H1 (cell line): ENCODE data around the gene SCOC. TPM values are rescaled to one million over a fixed set of nuclear protein-coding genes. Genes with fewer than 3 reads are reported as not detected.
A peak's percentile ranks its signal among the peaks of the same experiment; 100 is the strongest.

ENCODE experiments used
- BCL11A ChIP-seq, 2 experiments: IDR thresholded peaks; one replicate each; pipeline ENCODE4 v1.6.1; 2011; ENCODE audit warnings: low read depth in 2 of 2, low read length in 2 of 2, mild to moderate bottlenecking in 2 of 2
- CBX5 ChIP-seq: fragments of 300-800, 300-1000 bp; sonication (generic); IDR thresholded peaks from 2 replicates; pipeline ENCODE4 v1.7.1; 2016; ENCODE audit warnings: antibody characterized with exemption, low read length, low read depth
- CHD1 ChIP-seq: IDR thresholded peaks from 2 replicates; pipeline ENCODE4 v1.6.1; 2012; ENCODE audit warnings: low read depth, low read length, improper control_type of control experiment
- CREB1 ChIP-seq: IDR thresholded peaks from 2 replicates; pipeline ENCODE4 v1.6.1; 2012; ENCODE audit warnings: inconsistent platforms
- CTBP2 ChIP-seq: IDR thresholded peaks from 2 replicates; pipeline ENCODE4 v1.7.0; 2011; ENCODE audit warnings: borderline replicate concordance, mild to moderate bottlenecking, moderate library complexity, mixed read lengths, low read length; ENCODE audit not compliant: insufficient read depth, insufficient read length
- E2F6 ChIP-seq: IDR thresholded peaks from 2 replicates; pipeline ENCODE4 v1.6.1; 2012; ENCODE audit warnings: inconsistent platforms
- FOSL1 ChIP-seq: IDR thresholded peaks from 2 replicates; pipeline ENCODE4 v1.6.1; 2011; ENCODE audit warnings: mild to moderate bottlenecking, low read depth, low read length, moderate library complexity; ENCODE audit not compliant: insufficient read depth
- HDAC6 ChIP-seq: IDR thresholded peaks from one replicate; pipeline ENCODE4 v1.7.1; 2012; ENCODE audit warnings: low read depth, mild to moderate bottlenecking, inconsistent platforms, low read length, moderate library complexity
- KDM4A ChIP-seq: IDR thresholded peaks from one replicate; pipeline ENCODE4 v1.7.1; 2012; ENCODE audit warnings: low read depth, mild to moderate bottlenecking, moderate library complexity, low read length, inconsistent platforms; ENCODE audit not compliant: severe bottlenecking
- KDM5A ChIP-seq: fragments of 200-600 bp; IDR thresholded peaks from 2 replicates; pipeline ENCODE4 v1.7.1; 2012; ENCODE audit warnings: mild to moderate bottlenecking, low read length, inconsistent platforms, mixed read lengths
- MAFK ChIP-seq: IDR thresholded peaks from 2 replicates; pipeline ENCODE4 v1.6.1; 2012; ENCODE audit warnings: low read depth, mild to moderate bottlenecking, improper control_type of control experiment, low read length
- MAX ChIP-seq: IDR thresholded peaks from 2 replicates; pipeline ENCODE4 v1.6.1; 2012; ENCODE audit warnings: inconsistent platforms
- NRF1 ChIP-seq: IDR thresholded peaks from 2 replicates; pipeline ENCODE4 v1.6.1; 2011; ENCODE audit warnings: mild to moderate bottlenecking, low read depth, low read length, improper control_type of control experiment
- POLR2A ChIP-seq, 2 experiments: IDR thresholded peaks; 1 replicate in 1 of 2; 2 replicates in 1 of 2; pipeline ENCODE4 v1.6.1; 2011; ENCODE audit warnings: low read depth in 2 of 2, low read length in 2 of 2, mild to moderate bottlenecking in 2 of 2; ENCODE audit errors: control extremely low read depth in 1 of 2
- RBBP5 ChIP-seq: IDR thresholded peaks from 2 replicates; pipeline ENCODE4 v1.7.1; 2012; ENCODE audit warnings: low read depth, mild to moderate bottlenecking, inconsistent platforms, low read length, moderate library complexity, borderline replicate concordance
- RFX5 ChIP-seq: IDR thresholded peaks from 2 replicates; pipeline ENCODE4 v1.6.1; 2011; ENCODE audit warnings: low read depth, low read length, improper control_type of control experiment, borderline replicate concordance
- RXRA ChIP-seq: IDR thresholded peaks from 2 replicates; pipeline ENCODE4 v1.6.1; 2011; ENCODE audit warnings: low read depth, mild to moderate bottlenecking, low read length, moderate library complexity; ENCODE audit not compliant: insufficient read depth
- SAP30 ChIP-seq: fragments of 300-600 bp; sonication (generic); IDR thresholded peaks from 2 replicates; pipeline ENCODE4 v1.7.1; 2012; ENCODE audit warnings: low read length, moderate library complexity, mild to moderate bottlenecking, inconsistent platforms; ENCODE audit not compliant: insufficient read depth, insufficient replicate concordance
- SIN3A ChIP-seq, 2 experiments: IDR thresholded peaks in 1 of 2; conservative IDR thresholded peaks in 1 of 2; 2 replicates each; pipeline ENCODE4 v1.6.1; 2011 to 2012; ENCODE audit warnings: low read length in 2 of 2, improper control_type of control experiment in 1 of 2, low read depth in 1 of 2, mild to moderate bottlenecking in 1 of 2
- SP1 ChIP-seq: IDR thresholded peaks from 2 replicates; pipeline ENCODE4 v1.6.1; 2011; ENCODE audit warnings: low read depth, low read length
- SP2 ChIP-seq: IDR thresholded peaks from 2 replicates; pipeline ENCODE4 v1.6.1; 2012; ENCODE audit warnings: mild to moderate bottlenecking, low read length, inconsistent platforms
- SRF ChIP-seq: IDR thresholded peaks from 2 replicates; pipeline ENCODE4 v1.6.1; 2011; ENCODE audit warnings: mild to moderate bottlenecking, low read depth, low read length, moderate library complexity
- TAF1 ChIP-seq: IDR thresholded peaks from 2 replicates; pipeline ENCODE4 v1.6.1; 2011; ENCODE audit warnings: mild to moderate bottlenecking, low read depth, low read length
- TCF12 ChIP-seq: IDR thresholded peaks from 2 replicates; pipeline ENCODE4 v1.6.1; 2011; ENCODE audit warnings: low read depth, mild to moderate bottlenecking, low read length
- polyA plus RNA-seq, 7 experiments: library from polyadenylated mRNA; depleted of rRNA in 3 of 7; stranded (reverse) in 5 of 7; unstranded in 2 of 7; fragments of >200 nt in 5 of 7; fragments of 200-250 nt in 2 of 7; gene quantifications; 1 replicate in 5 of 7; 2 replicates in 1 of 7; 4 replicates in 1 of 7; pipeline versions ENCODE4 v1.2.1 to v1.2.3, GENCODE V29; 2011 to 2013; ENCODE audit warnings: missing spikeins in 2 of 7, mixed read lengths in 2 of 7
- total RNA-seq: library from RNA; stranded (reverse); fragmentation: NEBNext Ultra II Directional; extraction: Animal tissue kit (Norgen Biotek cat#: 25700); gene quantifications from 2 replicates; pipeline ENCODE4 v1.2.1, GENCODE V29; 2021

Gene SCOC
- total and polyA plus RNA-seq, 2 of the 8 experiments (the other 6 are each of a cell fraction or from before 2014, with no cell fraction given) = 12.1 to 33.4 TPM

- no peak; a peak in 1 of 4 replicates for TF ChIP-seq SIN3A (conservative IDR thresholded peaks at IDR 0.05 in 1 of 2, IDR thresholded peaks at IDR 0.05 in 1 of 2; ENCODE audit: low read depth in 1 of 2, low read length in 2 of 2)
- no peak for TF ChIP-seq SRF
- TF ChIP-seq CBX5 = no peak
- TF ChIP-seq SAP30 = no peak
- TF ChIP-seq SP2 = no peak
- TF ChIP-seq HDAC6 = no peak
- peak; percentile 46 for TF ChIP-seq TAF1
- TF ChIP-seq RFX5 = no peak
- no peak; the same call in 1 of the 2 replicates for TF ChIP-seq RBBP5
- no peak for TF ChIP-seq RXRA
- peak; percentile 93 for TF ChIP-seq MAX
- no peak for TF ChIP-seq CHD1
- no peak for TF ChIP-seq SP1
- peak; percentile 55 for TF ChIP-seq NRF1
- no peak for TF ChIP-seq KDM5A
- peak; percentile 100 for TF ChIP-seq KDM4A
- no peak; a peak in 1 of 3 replicates for TF ChIP-seq POLR2A (IDR thresholded peaks at IDR 0.05; ENCODE audit: control extremely low read depth in 1 of 2, low read depth in 2 of 2, low read length in 2 of 2)
- TF ChIP-seq BCL11A (IDR thresholded peaks at IDR 0.05; ENCODE audit: low read depth in 2 of 2, low read length in 2 of 2) = no peak
- TF ChIP-seq E2F6 = peak; percentile 94
- peak; percentile 62 for TF ChIP-seq CREB1
- no peak for TF ChIP-seq TCF12
- no peak for TF ChIP-seq MAFK
- TF ChIP-seq CTBP2 = no peak
- TF ChIP-seq FOSL1 = no peak
Observed at GRCh38 chr4:140427106-140427918, 53.9 kb downstream of the SCOC start, which contains the start of gene CLGN (continued).
